HEK293T (cell line): ENCODE data around the gene COA4.
"Not testable (repeated sequence)": the region's sequence is repeated elsewhere in the genome, so short reads cannot be mapped to it uniquely, and the experiment has no call there.

Experiments used
- CTCF ChIA-PET: fragments of 350-600 bp; formaldehyde crosslinking; extraction: SDS; loops from one replicate; lab custom pipeline; 2021; ENCODE audit warnings: antibody characterized with exemption, inconsistent platforms; lab: Yijun Ruan, JAX
- POLR2A ChIA-PET: fragments of 350-600 bp; formaldehyde crosslinking; extraction: SDS; loops from one replicate; lab custom pipeline; 2020; ENCODE audit warnings: antibody characterized with exemption, inconsistent platforms; lab: Yijun Ruan, JAX
- DNase-seq: peaks from one replicate; pipeline ENCODE4 v3.0.0; 2012; ENCODE audit warnings: mixed read lengths; ENCODE audit errors: extremely low spot score
- ARNT ChIP-seq: fragments of 450-650 bp; IDR thresholded peaks from 2 replicates; pipeline ENCODE4 v1.6.1; 2017; ENCODE audit warnings: mild to moderate bottlenecking
- BHLHE40 ChIP-seq: fragments of 450-650 bp; IDR thresholded peaks from 2 replicates; pipeline ENCODE4 v1.6.1; 2016; ENCODE audit warnings: mild to moderate bottlenecking, moderate library complexity, borderline replicate concordance
- CTBP1 ChIP-seq: fragments of 450-650 bp; IDR thresholded peaks from 2 replicates; pipeline ENCODE4 v1.6.1; 2016; ENCODE audit warnings: borderline replicate concordance
- ELF4 ChIP-seq: fragments of 450-650 bp; IDR thresholded peaks from 2 replicates; pipeline ENCODE4 v1.6.1; 2017; ENCODE audit warnings: antibody characterized with exemption
- FOXA1 ChIP-seq: fragments of 450-650 bp; IDR thresholded peaks from 2 replicates; pipeline ENCODE4 v1.6.1; 2016; ENCODE audit warnings: mild to moderate bottlenecking
- FOXK2 ChIP-seq: fragments of 450-650 bp; IDR thresholded peaks from 2 replicates; pipeline ENCODE4 v1.6.1; 2016; ENCODE audit warnings: mild to moderate bottlenecking
- FOXM1 ChIP-seq: fragments of 450-650 bp; IDR thresholded peaks from 2 replicates; pipeline ENCODE4 v1.6.1; 2017; ENCODE audit warnings: mild to moderate bottlenecking, borderline replicate concordance
- HDGF ChIP-seq: fragments of 450-650 bp; IDR thresholded peaks from 2 replicates; pipeline ENCODE4 v1.6.1; 2017; ENCODE audit warnings: antibody characterized with exemption, borderline replicate concordance
- L3MBTL2 ChIP-seq: fragments of 450-650 bp; conservative IDR thresholded peaks from 2 replicates; pipeline ENCODE4 v1.6.1; 2016; ENCODE audit warnings: mild to moderate bottlenecking
- LEF1 ChIP-seq: fragments of 450-650 bp; IDR thresholded peaks from 2 replicates; pipeline ENCODE4 v1.6.1; 2017; ENCODE audit warnings: mild to moderate bottlenecking, borderline replicate concordance
- NFRKB ChIP-seq: fragments of 450-650 bp; IDR thresholded peaks from 2 replicates; pipeline ENCODE4 v1.6.1; 2016; ENCODE audit warnings: mild to moderate bottlenecking, moderate library complexity
- SP1 ChIP-seq: fragments of 450-650 bp; IDR thresholded peaks from 2 replicates; pipeline ENCODE4 v1.6.1; 2017
- SUZ12 ChIP-seq: fragments of 450-650 bp; IDR thresholded peaks from 2 replicates; pipeline ENCODE4 v1.6.1; 2016; ENCODE audit warnings: mild to moderate bottlenecking
- TARDBP ChIP-seq: fragments of 450-650 bp; IDR thresholded peaks from 2 replicates; pipeline ENCODE4 v1.6.1; 2016
- ZNF384 ChIP-seq: fragments of 450-650 bp; IDR thresholded peaks from 2 replicates; pipeline ENCODE4 v1.6.1; 2016
- TF ChIP-seq, protein P1 (sequence below): fragments of 450-650 bp; IDR thresholded peaks from 2 replicates; pipeline ENCODE4 v1.6.1; 2016

The COA4 gene

DNA sequence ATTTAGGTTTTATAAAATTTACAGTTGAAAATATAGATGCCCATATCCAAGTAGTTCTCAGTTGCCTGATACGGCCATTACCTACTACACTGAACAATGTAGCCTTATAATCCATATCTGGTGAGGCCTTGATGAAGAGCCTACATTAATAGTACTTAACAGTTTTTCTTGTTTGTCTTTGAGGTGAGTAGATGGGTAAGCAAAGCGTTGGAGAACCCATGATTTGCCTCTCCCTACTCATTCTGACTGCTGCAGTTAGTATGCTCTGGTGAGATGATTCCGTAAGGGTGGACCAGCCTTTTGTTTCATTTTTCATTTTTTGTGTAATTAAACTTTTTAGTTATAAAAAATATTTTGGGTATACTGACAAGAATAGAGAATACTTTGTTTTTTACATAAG, 11.6 kb upstream of the COA4 start:
- ChIA-PET POLR2A (no interaction called here), CTCF (no interaction called here)
- no peak for DNase-seq
- TF ChIP-seq, protein P1, sequence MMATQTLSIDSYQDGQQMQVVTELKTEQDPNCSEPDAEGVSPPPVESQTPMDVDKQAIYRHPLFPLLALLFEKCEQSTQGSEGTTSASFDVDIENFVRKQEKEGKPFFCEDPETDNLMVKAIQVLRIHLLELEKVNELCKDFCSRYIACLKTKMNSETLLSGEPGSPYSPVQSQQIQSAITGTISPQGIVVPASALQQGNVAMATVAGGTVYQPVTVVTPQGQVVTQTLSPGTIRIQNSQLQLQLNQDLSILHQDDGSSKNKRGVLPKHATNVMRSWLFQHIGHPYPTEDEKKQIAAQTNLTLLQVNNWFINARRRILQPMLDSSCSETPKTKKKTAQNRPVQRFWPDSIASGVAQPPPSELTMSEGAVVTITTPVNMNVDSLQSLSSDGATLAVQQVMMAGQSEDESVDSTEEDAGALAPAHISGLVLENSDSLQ = no peak
- TF ChIP-seq ARNT = no peak

DNA sequence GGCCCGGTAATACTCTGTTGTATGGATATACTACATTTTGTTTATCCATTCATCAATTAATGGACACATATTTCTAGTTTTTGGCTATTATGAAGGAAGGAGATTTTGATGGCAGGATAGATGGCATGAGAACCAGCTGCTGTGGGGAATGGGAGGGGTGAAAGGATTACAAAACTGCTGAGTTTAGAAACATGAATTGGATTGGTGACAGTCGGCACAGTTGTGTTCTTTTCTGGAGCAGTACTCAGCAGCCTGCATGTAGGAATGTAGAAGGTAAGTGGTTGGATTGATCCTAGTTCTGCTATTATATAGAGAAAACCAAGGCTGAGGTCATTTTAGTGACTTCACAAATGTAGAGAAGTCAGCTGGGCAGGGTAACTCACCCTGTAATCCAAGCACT, 7.2 kb upstream of the COA4 start:
- no peak for DNase-seq
- TF ChIP-seq TARDBP (no peak), SUZ12 (no peak), CTBP1 (no peak), NFRKB (no peak), ZNF384 (no peak), FOXK2 (no peak), SP1 (no peak), BHLHE40 (no peak), L3MBTL2 (no peak), ARNT (no peak), HDGF (no peak), FOXM1 (no peak), LEF1 (no peak), FOXA1 (no peak), ELF4 (no peak)
- TF ChIP-seq, protein P1 = no peak
- ChIA-PET POLR2A (no interaction called here), CTCF (no interaction called here)

DNA sequence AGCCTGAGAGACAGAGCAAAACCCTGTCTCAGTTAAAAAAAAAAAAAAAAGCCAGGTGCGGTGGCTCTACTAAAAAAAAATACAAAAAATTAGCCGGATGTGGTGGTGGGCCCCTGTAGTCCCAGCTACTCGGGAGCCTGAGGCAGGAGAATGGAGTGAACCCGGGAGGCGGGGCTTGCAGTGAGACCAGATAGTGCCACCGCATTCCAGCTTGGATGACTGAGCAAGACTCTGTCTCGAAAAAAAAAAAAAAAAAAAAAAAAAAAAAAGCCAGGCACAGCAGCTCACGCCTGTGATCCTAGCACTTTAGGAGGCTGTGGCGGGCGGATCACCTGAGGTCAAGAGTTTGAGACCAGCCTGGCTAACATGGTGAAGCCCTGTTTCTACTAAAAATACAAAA, 3.8 kb upstream of the COA4 start:
- CTCF ChIA-PET, DNase-seq: not testable (repeated sequence)
- POLR2A ChIA-PET = interaction anchor here (2.2 kb wide), 1 partner anchor 93 kb away, joined by 6 read pairs; the partner anchor contains the start of gene MRPL48
- TF ChIP-seq ZNF384 = peak; percentile 69

DNA sequence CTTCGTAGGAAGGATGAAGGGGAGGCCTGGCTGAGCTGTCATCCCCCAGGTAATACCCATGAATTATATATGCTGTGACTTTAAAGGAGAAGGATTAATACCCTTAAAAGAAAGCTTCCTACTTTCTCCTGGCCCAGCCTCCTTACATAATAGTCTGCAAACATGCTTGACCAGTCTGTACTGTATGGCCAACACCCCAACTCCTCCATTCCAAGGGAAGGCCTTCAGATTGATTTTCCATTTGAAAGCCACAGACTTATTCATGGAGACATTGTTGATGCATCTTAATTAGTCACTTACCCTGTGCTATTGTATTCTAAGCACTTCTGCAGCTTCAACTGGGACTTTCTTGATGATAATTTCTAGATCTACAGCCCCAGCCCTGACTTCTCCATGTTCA, 2.1 kb upstream of the COA4 start:
- no peak for TF ChIP-seq SUZ12
- TF ChIP-seq TARDBP = no peak
- TF ChIP-seq, protein P1 = no peak
- no peak for TF ChIP-seq L3MBTL2
- no peak for TF ChIP-seq NFRKB
- TF ChIP-seq FOXM1 = no peak
- no peak for TF ChIP-seq CTBP1
- no peak for TF ChIP-seq BHLHE40
- no peak for TF ChIP-seq FOXA1
- TF ChIP-seq SP1 = no peak
- ChIA-PET POLR2A (interaction anchor here (1.1 to 2.2 kb wide), 3 partner anchors 10 to 91 kb away, joined by 3 to 6 read pairs (median 3); partner anchors contain the start of gene MRPL48), CTCF (no interaction called here)
- DNase-seq = no peak

DNA sequence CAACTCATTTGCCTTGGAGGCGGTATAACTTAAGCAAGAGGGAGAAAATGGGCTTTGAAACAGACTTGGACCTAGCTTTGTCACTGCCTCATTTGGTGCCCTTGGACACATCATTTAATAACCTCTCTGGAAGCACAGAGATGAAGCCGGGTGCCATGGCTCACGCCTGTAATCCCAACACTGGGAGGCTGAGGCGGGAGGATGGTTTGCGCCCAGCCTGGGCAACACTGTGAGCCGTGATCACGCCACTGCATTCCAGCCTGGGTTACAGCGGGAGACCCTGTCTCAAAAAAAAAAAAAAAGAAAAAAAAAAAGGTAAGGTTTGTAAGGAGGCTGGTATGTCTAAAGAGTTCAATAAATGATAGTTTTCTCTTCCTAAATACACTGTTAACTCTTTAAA, 806 bp downstream of the COA4 start:
- ChIA-PET CTCF (no interaction called here), POLR2A (interaction anchor here (0.7 to 2.6 kb wide), 2 partner anchors 36 to 115 kb away, joined by 3 to 7 read pairs; partner anchors contain the start of gene RAB6A)
- TF ChIP-seq TARDBP (no peak), BHLHE40 (no peak), NFRKB (no peak), SUZ12 (no peak), FOXA1 (no peak), L3MBTL2 (no peak), ARNT (no peak), HDGF (no peak), LEF1 (no peak), FOXK2 (no peak)
- TF ChIP-seq, protein P1 = no peak
- DNase-seq = no peak

DNA sequence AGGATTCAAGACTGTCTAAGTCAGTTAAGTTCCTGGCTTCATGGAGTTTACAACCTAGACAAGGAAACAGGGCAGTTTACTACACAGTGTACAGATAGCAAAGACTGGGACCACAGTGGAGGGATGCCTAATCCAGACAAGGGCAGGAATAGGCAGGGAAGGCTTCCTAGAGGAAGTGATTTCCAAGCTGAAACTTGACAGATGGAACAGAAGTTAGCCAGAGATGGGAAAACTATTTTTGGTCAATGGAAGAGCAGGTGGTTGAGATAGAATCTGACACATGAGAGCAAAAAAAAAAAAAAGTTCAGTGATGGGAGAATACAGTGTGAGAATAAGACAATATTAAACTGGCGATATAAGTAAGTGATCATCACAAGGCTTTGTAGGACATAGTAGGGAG, 1.3 kb downstream of the COA4 start:
- ChIA-PET POLR2A (interaction anchor here (0.7 to 2.6 kb wide), 2 partner anchors 35 to 115 kb away, joined by 3 to 7 read pairs; partner anchors contain the start of gene RAB6A), CTCF (no interaction called here)
- TF ChIP-seq LEF1 (no peak), TARDBP (no peak), FOXK2 (no peak), ZNF384 (no peak), ELF4 (no peak), BHLHE40 (no peak), L3MBTL2 (no peak), HDGF (no peak), FOXA1 (no peak), NFRKB (no peak), CTBP1 (no peak), SUZ12 (no peak), FOXM1 (no peak), SP1 (no peak), ARNT (no peak)
- TF ChIP-seq, protein P1 = no peak
- DNase-seq = no peak
